ENCODE data around the gene PTK6.

PTK6 gene

DNA sequence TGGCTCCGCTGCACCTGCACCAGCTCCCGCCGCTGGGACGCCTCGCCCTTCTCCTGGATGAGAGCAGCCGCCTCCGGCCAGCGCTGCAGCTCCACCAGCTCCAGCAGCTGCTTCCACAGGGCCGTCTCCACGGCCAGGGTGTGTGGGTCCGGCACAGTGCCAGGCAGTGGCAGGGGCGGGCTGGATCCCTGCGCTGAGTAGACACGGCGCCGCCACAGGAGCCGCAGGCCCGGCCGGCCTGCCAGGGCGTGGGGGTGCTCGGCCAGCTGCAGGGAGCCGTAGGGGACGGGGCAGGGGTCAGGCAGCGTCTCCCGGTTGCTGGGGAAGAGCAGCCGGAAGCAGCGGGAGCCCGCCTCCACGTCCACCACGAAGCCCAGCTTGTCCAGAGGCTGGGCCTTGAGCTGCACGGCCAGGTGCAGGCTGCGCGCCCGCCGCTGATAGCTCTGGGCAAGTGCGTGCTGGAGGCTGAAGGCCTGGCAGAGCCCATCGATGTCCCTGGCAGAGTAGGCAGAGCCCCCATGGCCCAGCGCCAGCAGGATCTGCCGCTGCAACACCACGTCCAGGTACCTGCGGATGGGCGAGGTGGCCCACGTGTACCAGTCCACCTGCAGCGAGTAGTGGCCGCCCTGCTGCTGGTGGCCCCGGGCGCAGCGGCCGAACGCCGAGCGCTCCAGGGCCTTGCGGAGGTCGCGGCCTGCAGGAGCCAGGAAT is 26.2 kb upstream of the PTK6 start:
- TF ChIP-seq SIN3A (IDR thresholded peaks at IDR 0.05; ENCODE audit: borderline replicate concordance, insufficient read depth, low read length), result no peak
- no peak for TF ChIP-seq FOXP2 (optimal IDR thresholded peaks at IDR 0.05; ENCODE audit: borderline replicate concordance, extremely low read depth, extremely low read length, insufficient read depth)
- TF ChIP-seq TAF1 (IDR thresholded peaks at IDR 0.05; ENCODE audit: borderline replicate concordance, insufficient read depth, low read length), result no peak
- TF ChIP-seq, protein P1, sequence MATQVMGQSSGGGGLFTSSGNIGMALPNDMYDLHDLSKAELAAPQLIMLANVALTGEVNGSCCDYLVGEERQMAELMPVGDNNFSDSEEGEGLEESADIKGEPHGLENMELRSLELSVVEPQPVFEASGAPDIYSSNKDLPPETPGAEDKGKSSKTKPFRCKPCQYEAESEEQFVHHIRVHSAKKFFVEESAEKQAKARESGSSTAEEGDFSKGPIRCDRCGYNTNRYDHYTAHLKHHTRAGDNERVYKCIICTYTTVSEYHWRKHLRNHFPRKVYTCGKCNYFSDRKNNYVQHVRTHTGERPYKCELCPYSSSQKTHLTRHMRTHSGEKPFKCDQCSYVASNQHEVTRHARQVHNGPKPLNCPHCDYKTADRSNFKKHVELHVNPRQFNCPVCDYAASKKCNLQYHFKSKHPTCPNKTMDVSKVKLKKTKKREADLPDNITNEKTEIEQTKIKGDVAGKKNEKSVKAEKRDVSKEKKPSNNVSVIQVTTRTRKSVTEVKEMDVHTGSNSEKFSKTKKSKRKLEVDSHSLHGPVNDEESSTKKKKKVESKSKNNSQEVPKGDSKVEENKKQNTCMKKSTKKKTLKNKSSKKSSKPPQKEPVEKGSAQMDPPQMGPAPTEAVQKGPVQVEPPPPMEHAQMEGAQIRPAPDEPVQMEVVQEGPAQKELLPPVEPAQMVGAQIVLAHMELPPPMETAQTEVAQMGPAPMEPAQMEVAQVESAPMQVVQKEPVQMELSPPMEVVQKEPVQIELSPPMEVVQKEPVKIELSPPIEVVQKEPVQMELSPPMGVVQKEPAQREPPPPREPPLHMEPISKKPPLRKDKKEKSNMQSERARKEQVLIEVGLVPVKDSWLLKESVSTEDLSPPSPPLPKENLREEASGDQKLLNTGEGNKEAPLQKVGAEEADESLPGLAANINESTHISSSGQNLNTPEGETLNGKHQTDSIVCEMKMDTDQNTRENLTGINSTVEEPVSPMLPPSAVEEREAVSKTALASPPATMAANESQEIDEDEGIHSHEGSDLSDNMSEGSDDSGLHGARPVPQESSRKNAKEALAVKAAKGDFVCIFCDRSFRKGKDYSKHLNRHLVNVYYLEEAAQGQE (IDR thresholded peaks at IDR 0.05; ENCODE audit: insufficient read depth in 1 of 2, low read depth in 2 of 2, low read length in 2 of 2), result no peak
- no peak for TF ChIP-seq POLR2AphosphoS5 (IDR thresholded peaks at IDR 0.05; ENCODE audit: low read depth, low read length)

DNA sequence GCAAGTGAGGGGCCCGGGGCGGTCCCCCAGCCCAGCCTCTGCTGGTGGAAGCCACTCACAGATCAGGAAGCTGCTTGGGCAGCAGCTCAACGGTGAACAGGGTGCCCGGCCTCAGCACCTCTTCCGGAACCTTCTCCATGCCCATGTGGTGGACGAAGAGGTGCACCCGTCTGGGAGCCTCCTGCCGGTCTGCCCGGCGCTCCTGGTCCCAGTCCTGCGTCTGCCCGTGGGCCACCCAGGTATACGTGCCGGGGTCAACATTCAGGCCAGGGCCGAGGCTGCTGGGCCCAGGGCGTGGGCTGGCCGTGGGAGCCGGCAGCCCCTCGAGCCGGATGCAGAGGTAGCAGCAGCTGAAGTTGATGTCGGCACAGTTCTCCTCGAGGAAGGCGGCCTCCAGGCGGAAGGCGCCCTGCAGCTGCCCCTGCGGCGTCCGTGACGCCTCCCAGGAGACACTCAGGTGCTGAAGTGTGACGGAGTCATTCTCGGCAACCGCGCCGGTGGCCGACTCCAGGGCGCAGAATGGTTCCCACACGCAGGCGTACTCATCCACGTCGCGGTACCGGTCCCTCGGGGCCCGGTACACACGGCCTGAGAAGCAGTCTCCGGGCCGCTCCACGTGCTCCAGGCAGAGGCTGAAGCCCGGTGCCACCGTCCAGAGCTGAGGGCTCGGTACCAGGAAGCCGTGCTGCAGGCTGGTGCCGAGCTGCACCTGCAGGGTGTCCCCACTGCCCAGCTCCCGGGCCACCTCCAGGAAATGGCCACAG is 25.5 kb upstream of the PTK6 start:
- TF ChIP-seq SIN3A (IDR thresholded peaks at IDR 0.05; ENCODE audit: borderline replicate concordance, insufficient read depth, low read length), result no peak
- TF ChIP-seq, protein P1 (IDR thresholded peaks at IDR 0.05; ENCODE audit: insufficient read depth in 1 of 2, low read depth in 2 of 2, low read length in 2 of 2), result no peak
- no peak for TF ChIP-seq FOXP2 (optimal IDR thresholded peaks at IDR 0.05; ENCODE audit: borderline replicate concordance, extremely low read depth, extremely low read length, insufficient read depth)
- TF ChIP-seq POLR2AphosphoS5 (IDR thresholded peaks at IDR 0.05; ENCODE audit: low read depth, low read length), result no peak
- no peak for TF ChIP-seq TAF1 (IDR thresholded peaks at IDR 0.05; ENCODE audit: borderline replicate concordance, insufficient read depth, low read length)

DNA sequence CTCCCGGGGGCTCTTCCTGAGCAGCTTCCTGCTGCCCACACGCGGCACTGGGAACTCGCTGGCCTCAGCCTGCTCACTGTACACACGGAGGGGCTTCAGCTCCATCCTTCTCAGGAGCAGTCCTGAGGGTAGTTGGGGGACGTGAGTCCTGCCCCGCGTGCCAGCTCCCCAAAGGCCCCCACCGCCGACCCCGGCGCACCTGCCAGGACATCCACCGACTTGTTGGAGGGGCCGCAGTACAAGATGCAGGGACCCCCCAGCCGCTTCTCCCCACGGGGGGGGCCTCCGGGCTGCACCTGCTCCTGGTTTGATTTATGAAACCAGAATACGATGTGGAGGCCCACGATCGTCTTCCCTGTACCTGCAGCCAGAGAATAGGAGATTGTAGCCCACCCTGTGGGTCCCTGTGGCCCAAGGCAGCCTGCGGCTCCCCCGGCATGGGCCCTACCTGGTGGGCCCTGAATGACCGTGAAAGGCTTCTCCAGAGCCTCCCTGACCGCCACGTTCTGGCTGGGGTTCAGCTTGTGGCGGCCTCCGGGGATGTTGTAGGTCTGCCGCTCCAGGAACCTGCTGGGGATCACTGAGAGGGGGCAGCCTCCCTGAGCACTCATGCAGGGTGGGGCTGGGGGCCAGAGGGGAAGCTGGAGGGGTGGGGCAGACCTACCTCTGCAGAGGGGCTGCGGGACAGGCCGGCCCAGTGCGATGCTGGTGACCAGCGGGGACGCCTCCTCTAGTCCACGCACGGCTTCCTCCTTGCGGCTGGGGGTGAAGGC is 24.6 kb upstream of the PTK6 start:
- TF ChIP-seq, protein P1 (IDR thresholded peaks at IDR 0.05; ENCODE audit: insufficient read depth in 1 of 2, low read depth in 2 of 2, low read length in 2 of 2), result no peak
- no peak for TF ChIP-seq SIN3A (IDR thresholded peaks at IDR 0.05; ENCODE audit: borderline replicate concordance, insufficient read depth, low read length)
- TF ChIP-seq TAF1 (IDR thresholded peaks at IDR 0.05; ENCODE audit: borderline replicate concordance, insufficient read depth, low read length), result no peak
- TF ChIP-seq FOXP2 (optimal IDR thresholded peaks at IDR 0.05; ENCODE audit: borderline replicate concordance, extremely low read depth, extremely low read length, insufficient read depth), result no peak
- TF ChIP-seq POLR2AphosphoS5 (IDR thresholded peaks at IDR 0.05; ENCODE audit: low read depth, low read length), result no peak

DNA sequence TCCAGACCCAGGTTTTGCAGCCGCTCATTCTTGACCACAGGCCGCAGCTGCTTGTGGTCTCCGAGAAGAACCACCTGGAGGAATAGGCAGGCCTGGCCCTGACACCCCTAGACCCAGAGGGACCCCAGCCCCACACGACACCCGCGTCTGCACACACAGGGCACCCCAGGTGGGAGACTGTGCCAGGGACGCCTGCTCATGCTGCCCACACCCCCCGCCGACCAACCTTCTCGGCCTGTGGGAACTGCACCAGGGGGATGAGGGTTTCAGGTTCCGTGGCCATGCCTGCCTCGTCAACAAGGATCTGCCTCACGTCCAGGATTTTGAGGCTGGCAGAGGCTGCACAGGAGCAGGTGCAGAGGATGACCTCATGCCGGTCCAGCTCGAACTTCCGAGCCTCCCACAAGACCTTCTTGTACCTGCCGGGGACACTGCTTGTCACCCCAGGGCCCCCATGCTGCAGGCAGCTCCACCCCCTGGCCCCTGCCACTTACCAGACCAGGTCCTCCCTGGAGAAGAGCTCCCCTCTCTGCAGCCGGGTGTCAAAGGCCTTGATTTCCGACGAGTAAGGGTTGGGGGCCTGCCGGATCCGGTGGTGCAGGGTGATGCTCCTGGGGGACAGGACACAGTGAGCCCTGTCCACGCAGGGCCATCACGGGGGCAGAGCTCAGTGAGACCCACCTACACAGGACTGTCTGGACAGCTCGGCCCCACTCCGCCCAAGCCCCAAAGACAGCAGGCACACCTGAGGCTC is 23.9 kb upstream of the PTK6 start:
- no peak for TF ChIP-seq FOXP2 (optimal IDR thresholded peaks at IDR 0.05; ENCODE audit: borderline replicate concordance, extremely low read depth, extremely low read length, insufficient read depth)
- no peak for TF ChIP-seq POLR2AphosphoS5 (IDR thresholded peaks at IDR 0.05; ENCODE audit: low read depth, low read length)
- TF ChIP-seq TAF1 (IDR thresholded peaks at IDR 0.05; ENCODE audit: borderline replicate concordance, insufficient read depth, low read length), result no peak
- no peak for TF ChIP-seq SIN3A (IDR thresholded peaks at IDR 0.05; ENCODE audit: borderline replicate concordance, insufficient read depth, low read length)
- TF ChIP-seq, protein P1 (IDR thresholded peaks at IDR 0.05; ENCODE audit: insufficient read depth in 1 of 2, low read depth in 2 of 2, low read length in 2 of 2), result no peak
